NCI-H69 (cell line): ENCODE results near the gene GPR153.

Source experiments
- DNase-seq: peaks from one replicate; lab custom pipeline; 2025; lab: John Stamatoyannopoulos, UW

GPR153 gene

DNA sequence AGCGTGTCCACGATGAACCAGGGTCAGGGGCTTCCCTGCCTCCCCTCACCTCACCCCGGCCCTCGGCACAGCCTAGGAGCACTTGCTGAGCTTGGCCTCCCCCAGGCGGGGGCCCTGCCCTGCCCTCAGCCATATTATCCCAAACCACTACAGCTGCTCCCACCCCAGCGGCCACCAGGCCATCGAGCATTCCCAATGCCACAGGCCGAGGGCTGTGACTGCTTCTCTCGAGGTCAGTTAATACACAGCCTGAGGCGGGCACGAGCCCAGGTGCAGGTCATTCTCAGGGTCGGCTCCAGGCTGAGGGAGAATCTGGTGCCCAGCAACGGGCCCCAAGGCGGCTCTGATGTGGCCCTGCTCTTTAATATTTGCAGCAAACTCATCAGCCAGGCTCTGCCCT is 8.4 kb upstream of the GPR153 start:
- no peak for DNase-seq

DNA sequence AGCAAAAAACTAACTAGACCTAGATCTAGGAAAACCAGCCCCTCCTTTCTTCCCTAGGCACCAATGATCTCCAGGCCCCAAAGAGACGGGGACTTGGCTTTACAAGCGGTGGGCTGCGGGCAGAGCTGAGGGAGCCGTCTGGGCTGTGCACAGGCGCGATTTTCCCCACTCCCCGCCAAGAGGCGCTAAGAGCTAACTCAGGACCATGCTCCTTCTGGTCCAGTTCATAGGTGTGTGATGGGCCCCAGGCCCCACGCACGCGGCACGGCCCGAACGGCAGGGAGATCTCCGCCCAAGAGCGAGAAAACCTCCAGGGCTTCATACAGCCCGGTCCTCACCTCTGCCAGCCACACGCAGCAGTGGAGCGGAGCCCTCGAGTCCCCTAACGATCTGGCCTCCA is 7.5 kb upstream of the GPR153 start:
- DNase-seq: no peak

DNA sequence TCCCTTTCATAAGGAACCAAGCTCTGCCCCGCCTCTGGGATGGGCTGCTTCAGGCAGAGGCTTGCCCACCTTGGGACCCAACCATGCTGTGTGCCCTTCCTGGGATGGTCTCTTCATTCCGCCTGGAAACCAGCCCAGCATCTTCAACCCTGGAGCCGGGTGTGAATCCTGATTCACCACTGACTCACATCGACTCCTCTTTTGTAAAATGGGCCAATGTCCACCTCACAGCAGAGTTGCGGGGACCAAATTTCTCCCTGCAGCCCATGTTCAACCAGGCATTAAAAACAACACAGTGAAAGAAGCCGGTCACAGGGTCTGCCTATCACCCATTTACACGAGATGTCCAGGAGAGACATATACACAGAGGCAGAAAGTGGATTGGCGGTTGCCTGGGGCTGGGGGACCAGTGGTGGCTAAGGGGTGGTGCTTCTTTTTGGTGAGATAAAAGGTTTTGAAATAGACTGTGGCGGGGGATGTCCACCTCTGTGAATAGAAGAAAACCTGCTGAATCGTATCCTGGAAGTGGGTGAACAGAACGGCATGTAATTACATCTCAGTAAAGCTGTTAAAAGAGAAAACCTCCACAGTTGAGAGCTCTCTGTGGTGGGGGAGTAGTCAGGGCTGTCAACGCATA is 6.9 kb upstream of the GPR153 start:
- DNase-seq: peak; percentile 5

GRCh38 chr1:6266641-6267040 is 5.7 kb upstream of the GPR153 start:
- no peak for DNase-seq

DNA sequence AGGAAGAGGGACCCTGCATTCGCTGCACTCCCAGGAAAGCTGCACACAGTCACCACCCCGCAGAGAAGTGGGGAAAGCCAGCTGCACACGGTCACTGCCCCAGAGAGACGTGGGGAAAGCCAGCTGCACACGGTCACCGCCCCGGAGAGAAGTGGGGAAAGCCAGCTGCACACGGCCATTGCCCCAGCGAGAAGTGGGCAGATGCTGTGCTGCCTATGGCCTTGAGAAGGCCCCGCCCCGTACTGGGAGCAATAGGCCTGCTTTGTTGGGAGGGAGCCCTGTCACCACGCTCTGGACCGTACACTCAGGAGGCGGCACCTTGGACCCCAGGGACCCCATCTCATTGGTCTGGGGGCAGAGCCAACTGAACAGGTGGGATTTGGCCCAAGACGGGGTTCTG is 4.3 kb upstream of the GPR153 start:
- DNase-seq: no peak

- no peak for DNase-seq
Observed at GRCh38 chr1:6263716-6264115, 2.8 kb upstream of the GPR153 start.

DNA sequence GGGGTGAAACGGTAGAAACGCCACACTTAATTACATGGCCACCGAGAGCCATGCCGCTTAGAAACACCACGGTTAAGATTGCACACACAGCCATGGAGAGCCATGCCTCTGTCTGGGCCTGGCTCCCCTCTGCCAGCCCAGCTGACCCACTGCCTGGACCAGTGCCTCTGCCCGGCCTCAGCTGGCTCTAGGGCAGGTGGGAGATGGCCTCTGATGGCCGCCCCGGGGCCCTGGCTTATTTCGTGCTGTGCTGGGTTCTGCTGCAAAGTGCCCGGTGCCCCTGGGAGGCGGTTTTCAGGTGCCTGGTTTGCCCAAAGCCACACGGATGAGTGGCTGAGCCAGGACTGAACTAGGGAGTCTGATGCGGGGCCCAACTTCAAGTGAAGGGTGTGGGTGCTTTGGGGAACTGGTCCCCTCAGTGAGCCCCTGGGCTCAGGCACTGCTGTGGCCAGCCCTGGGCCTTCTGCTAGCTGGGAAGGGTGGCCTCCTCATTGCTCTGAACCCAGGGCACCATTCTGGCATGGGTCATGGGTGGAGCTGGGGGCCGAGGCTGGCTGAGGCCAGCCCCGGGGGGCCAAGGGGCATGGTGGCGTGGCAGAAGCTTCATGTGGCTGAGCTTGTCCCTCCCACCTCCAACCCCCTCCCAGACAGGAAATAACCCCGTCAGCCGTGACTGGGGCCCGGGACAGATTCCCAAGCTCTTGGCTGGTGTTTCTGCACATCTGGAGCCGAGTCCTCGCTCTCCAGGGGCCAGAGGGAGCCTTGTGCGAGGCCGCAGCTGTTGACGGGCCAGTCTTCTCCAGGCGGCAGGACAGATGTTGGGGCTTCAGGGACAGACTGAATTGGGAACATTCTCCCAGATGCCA is 1.9 kb upstream of the GPR153 start:
- no peak for DNase-seq

DNA sequence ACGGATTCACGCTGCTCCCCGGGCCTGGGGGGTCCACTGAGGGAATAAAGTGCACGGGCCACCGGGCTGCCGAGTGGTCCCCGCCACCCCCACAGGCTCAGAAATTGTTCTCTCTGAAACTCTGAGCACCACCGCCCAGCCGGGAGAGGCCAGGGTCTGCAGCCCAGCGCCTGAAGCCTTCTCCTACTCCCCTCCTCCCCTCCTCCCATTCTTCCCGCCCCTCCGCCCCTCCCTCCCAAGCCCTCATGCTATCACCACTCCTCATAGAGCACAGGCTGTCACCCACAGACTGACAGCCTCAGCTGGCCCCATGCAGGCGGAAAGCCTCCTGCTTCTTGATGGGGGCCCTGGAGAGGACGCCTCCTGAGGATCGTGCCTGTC is 707 bp upstream of the GPR153 start:
- DNase-seq: peak; percentile 56

DNA sequence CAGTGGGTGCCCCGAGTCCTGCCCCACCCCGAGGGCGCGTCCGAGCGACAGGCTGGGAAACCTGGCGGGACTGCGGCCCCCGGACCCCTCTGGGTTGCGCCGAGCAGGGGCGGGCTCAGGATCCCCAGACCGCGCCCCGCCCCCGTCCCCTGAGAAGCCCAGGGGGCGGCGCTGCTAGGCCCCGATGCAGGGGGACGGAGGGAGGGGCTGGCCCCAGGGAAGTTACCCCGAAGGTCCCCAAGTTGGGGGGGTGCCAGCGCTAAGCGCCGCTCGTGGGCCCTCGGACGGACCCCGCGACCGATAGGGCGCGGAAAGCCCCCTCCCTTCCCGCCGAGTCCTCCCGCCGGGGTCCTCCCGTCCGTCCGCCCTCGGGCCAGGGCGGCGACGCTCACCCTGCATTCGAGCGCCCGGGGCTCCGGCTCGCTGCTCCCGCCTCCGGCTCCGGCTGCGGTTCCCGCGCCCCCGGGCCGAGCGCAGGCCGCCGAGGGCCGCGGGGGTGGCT is 414 bp downstream of the GPR153 start:
- peak; percentile 55 for DNase-seq

DNA sequence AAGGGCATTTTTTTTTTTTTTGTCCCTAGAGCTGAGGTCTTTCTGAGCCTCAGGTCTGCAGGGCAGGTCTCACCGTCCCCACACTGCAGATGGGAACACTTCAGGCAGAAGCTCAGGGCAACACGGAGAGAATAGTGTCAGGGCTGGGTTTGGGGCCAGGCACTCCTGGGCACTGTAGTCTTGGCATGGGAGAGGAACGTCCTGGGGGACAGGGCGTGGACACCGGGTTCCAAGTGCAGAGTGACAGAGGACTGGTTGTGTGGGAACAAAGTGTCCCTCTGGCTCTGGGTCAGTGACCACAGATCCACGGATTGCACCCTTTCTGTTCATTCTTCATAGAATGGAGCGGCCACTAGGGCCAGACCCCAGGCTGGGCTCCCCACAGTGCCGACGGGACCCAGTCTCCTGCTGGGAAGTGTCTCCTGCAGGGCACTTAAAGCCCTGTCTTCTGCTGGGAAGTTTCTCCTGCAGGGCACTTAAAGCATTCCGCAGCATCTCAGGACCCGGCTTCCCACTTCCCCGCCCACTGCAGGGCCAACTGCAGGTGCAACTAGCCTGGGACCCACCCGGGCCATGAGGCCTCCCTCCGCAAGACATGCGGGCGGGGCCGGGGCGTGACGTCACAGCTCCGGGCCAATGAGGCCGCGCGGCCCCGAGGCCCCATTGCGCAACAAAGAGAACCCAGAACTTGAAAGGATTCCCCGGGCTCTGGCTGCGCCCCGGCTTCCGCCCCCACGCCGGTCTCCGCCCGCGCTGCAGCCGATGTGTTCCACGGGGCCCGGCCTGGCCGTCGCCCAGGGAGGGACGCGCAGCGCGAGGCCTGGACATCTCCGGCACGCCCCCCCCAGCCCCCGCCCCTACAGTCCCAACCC is 1.2 kb downstream of the GPR153 start:
- DNase-seq: peak; percentile 50

DNA sequence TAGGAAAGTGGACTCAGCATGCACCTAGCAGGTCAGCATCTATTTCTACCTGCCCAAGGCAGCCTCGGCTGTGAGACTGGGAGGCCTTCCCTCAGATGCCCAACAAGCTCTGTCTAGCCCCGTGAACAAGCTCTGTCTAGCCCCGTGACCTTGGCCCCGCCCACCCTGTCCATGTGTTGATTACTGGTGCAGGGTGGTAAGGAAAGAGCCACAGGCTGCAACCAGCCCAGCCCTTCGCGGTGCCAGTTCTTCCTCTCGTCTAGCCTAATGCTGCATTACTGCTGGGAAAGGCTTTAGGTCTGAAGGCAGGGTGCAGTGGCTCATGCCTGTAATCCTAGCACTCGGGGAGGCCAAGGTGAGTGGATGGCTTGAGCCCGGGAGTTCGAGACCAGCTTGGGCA is 2.2 kb downstream of the GPR153 start:
- DNase-seq: no peak

- no peak for DNase-seq
Observed at GRCh38 chr1:6257541-6258069, 3.3 kb downstream of the GPR153 start.

GRCh38 chr1:6256645-6257044 is 4.3 kb downstream of the GPR153 start:
- DNase-seq: no peak

DNA sequence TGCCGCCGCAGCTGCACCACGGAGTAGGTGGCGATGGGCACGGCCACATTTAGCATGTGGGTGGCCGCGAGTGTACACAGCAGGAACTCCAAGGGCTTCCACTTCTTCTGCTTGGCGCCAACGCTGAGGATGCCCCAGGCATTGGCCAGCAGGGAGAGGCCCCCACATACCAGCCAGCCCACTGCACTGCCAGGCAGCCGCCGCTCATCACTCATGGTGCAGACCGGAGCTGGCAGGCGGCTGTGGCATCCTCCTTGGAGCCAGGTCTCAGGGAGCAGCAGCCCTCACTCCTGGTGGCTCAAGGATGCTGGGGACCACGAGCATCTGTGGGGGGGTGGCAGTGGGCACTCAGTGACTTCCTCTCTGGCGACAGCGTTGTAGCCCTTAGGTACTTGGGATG is 6.2 kb downstream of the GPR153 start:
- no peak for DNase-seq

GRCh38 chr1:6253380-6253779 is 7.5 kb downstream of the GPR153 start:
- no peak for DNase-seq

DNA sequence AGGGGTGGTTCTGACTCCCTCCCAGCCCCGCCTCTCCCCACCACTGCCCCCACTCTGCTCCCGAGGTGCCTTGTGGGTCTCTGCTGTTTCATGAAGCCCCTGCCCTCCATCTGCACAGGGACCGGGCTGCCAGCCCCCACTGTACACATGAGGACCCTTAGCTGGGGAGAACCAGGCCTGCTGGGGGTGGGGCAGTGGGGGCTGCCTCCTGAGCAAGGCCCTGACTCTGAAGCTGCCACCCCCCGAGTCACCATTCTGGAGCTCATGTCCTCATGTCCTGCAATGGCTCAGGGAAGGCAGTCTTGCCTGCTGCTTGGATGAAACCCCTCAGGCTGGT is 8.6 kb downstream of the GPR153 start:
- no peak for DNase-seq

DNA sequence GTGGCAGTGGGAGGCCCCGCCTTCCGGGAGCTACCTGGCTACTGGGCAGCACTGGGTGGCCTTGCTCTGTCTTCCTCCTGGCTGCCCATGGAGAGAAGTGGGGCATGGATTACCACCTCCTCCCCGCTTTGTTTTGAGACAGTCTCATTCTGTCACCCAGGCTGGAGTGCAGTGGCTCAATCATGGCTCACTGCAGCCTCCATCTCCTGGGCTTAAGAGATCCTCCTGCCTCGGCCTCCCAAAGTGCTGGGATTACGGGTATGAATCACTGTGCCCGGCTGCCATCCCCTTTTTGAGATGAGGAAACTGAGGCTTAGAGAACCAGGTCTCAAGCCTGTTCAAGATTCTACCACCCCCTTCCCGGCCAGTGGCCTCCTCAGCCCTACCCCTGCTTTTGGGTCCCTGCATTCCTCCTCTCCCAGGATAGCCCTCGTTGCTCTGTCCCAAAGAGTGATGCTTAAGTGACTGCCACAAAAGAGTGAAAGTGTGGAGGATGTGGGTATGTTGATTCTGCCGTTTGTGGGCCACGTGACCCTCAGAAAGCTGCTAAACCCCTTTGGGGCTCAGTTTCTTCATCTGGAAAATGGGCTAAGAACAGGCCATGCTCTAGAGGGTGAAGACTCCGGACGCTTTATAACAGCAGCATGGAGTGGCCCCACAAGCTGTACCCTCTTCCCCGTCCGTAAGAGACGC is 9.1 kb downstream of the GPR153 start:
- DNase-seq: no peak

DNA sequence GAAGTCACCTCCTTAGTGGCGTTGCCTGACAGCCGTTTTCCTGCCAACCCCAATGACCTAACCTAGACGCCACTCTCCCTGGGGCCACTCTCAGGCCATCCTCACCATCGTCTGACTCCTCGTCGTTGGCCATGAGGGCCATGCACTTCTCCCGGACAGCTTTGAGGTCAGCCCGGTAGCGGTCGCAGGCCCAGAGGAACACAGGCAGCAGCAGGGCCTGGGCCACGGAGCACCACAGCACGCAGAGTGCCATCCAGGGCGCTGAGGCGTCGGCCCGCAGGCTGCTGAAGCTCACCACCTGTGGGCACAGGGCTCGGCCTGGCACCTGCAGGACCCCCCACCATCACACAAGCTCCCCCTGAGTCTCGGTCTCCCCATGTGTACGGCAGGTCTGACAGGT is 9.7 kb downstream of the GPR153 start:
- no peak for DNase-seq

GRCh38 chr1:6249739-6250689 is 10.9 kb downstream of the GPR153 start:
- DNase-seq: peak; percentile 34

GRCh38 chr1:6248932-6249738 is 11.8 kb downstream of the GPR153 start:
- DNase-seq: peak; percentile 26
